H1 (cell line): Measurements from ENCODE around the gene TLE4. TPM values are rescaled to one million over a fixed set of nuclear protein-coding genes. Genes with fewer than 3 reads are reported as not detected.

ENCODE experiments used
- CTCF ChIA-PET: fragments of 300-600 bp; sonication (Branson Sonifier 250); formaldehyde crosslinking; loops from one replicate; lab custom pipeline; 2021; ENCODE audit not compliant: partially characterized antibody; lab: Charles Lee
- POLR2A ChIA-PET: fragments of 300-600 bp; sonication (Branson Sonifier 250); formaldehyde crosslinking; loops from one replicate; lab custom pipeline; 2021; ENCODE audit warnings: inconsistent platforms; ENCODE audit not compliant: partially characterized antibody; lab: Charles Lee
- DNase-seq, 2 experiments: peaks; one replicate each; pipeline versions ENCODE4 v3.0.0 to v3.0.0-alpha.2; 2010 to 2022; ENCODE audit warnings: low spot score in 2 of 2, low read depth in 1 of 2, mixed read lengths in 1 of 2
- FAIRE-seq: peaks from 2 replicates; lab custom pipeline; 2011; peaks lifted over from hg19 to GRCh38; lab: Jason Lieb, UNC
- H2AFZ ChIP-seq: 2 replicates; pipeline ENCODE4 v1.8.1; 2012; ENCODE audit warnings: low read length, inconsistent platforms
- H2AK5ac ChIP-seq: 2 replicates; pipeline ENCODE4 v1.6.1; 2013; ENCODE audit warnings: low read depth, low read length
- H2BK120ac ChIP-seq: replicated peaks from 2 replicates; pipeline ENCODE3; 2013; ENCODE audit warnings: low read depth, low read length, inconsistent platforms
- H2BK12ac ChIP-seq: 2 replicates; pipeline ENCODE4 v1.6.1; 2013; ENCODE audit warnings: low read depth, low read length
- H2BK15ac ChIP-seq: 2 replicates; pipeline ENCODE4 v1.6.1; 2013; ENCODE audit warnings: low read length
- H2BK20ac ChIP-seq: 2 replicates; pipeline ENCODE4 v1.6.1; 2013; ENCODE audit warnings: low read length
- H2BK5ac ChIP-seq: 2 replicates; pipeline ENCODE4 v1.6.1; 2013; ENCODE audit warnings: low read depth, low read length
- H3K14ac ChIP-seq: 2 replicates; pipeline ENCODE4 v1.6.1; 2013; ENCODE audit warnings: inconsistent platforms; ENCODE audit not compliant: insufficient read length
- H3K18ac ChIP-seq: 2 replicates; pipeline ENCODE4 v1.6.1; 2013; ENCODE audit warnings: low read length; ENCODE audit errors: extremely low read depth
- H3K23ac ChIP-seq: 2 replicates; pipeline ENCODE4 v1.6.1; 2013; ENCODE audit warnings: inconsistent platforms; ENCODE audit not compliant: insufficient read length
- H3K23me2 ChIP-seq: 2 replicates; pipeline ENCODE4 v1.6.1; 2013; ENCODE audit warnings: low read depth, low read length
- H3K27ac ChIP-seq: 2 replicates; pipeline ENCODE4 v1.6.1; 2011; ENCODE audit warnings: low read depth, low read length, inconsistent platforms
- H3K27me3 ChIP-seq, 4 experiments: replicated peaks in 1 of 4; 1 replicate in 1 of 4; 2 replicates in 3 of 4; pipeline versions ENCODE4 v1.6.1 to v1.8.1; 2011 to 2013; ENCODE audit warnings: low read length in 3 of 4, mild to moderate bottlenecking in 3 of 4, inconsistent platforms in 2 of 4, mixed read lengths in 2 of 4, moderate library complexity in 1 of 4; ENCODE audit not compliant: control insufficient read depth in 3 of 4, insufficient read depth in 3 of 4; ENCODE audit errors: extremely low read depth in 1 of 4
- H3K36me3 ChIP-seq, 4 experiments: 2 replicates each; pipeline versions ENCODE4 v1.6.1 to v1.8.1; 2011 to 2013; ENCODE audit warnings: mild to moderate bottlenecking in 4 of 4, low read length in 3 of 4, moderate library complexity in 2 of 4, control low read depth in 1 of 4, inconsistent platforms in 1 of 4; ENCODE audit not compliant: insufficient read depth in 4 of 4, control insufficient read depth in 2 of 4
- H3K4ac ChIP-seq: replicated peaks from 2 replicates; pipeline ENCODE3; 2013; ENCODE audit warnings: low read length, low read depth, mixed read lengths, inconsistent platforms; ENCODE audit not compliant: insufficient read length
- H3K4me1 ChIP-seq, 4 experiments: replicated peaks in 1 of 4; 1 replicate in 1 of 4; 2 replicates in 3 of 4; pipeline versions ENCODE4 v1.6.1 to v1.8.1; 2011 to 2013; ENCODE audit warnings: low read length in 3 of 4, inconsistent platforms in 2 of 4, mixed read lengths in 1 of 4; ENCODE audit not compliant: insufficient read depth in 4 of 4, control insufficient read depth in 3 of 4
- H3K4me2 ChIP-seq, 2 experiments: 2 replicates each; pipeline versions ENCODE4 v1.6.1 to v1.8.1; 2011 to 2013; ENCODE audit warnings: low read depth in 2 of 2, low read length in 2 of 2, control low read depth in 1 of 2, inconsistent platforms in 1 of 2, mild to moderate bottlenecking in 1 of 2; ENCODE audit not compliant: insufficient read depth in 1 of 2
- H3K4me3 ChIP-seq, 4 experiments: fragments of 200-600, 300-600 bp in 1 of 4; sonication (generic), shearing (Covaris generic), sonication (Bioruptor Twin) in 1 of 4; 2 replicates each; pipeline versions ENCODE4 v1.5.1 to v1.8.1; 2011 to 2016; ENCODE audit warnings: low read length in 4 of 4, low read depth in 3 of 4, control low read depth in 2 of 4, inconsistent platforms in 2 of 4, mild to moderate bottlenecking in 2 of 4, mixed read lengths in 1 of 4, moderate library complexity in 1 of 4; ENCODE audit not compliant: insufficient read depth in 2 of 4; ENCODE audit errors: extremely low read depth in 1 of 4
- H3K56ac ChIP-seq: replicated peaks from 2 replicates; pipeline ENCODE3; 2013; ENCODE audit warnings: low read depth, mild to moderate bottlenecking, mixed read lengths, low read length, inconsistent platforms; ENCODE audit not compliant: insufficient read length
- H3K79me1 ChIP-seq: 2 replicates; pipeline ENCODE4 v1.6.1; 2013; ENCODE audit warnings: low read depth, low read length, control low read depth
- H3K79me2 ChIP-seq, 2 experiments: 2 replicates each; pipeline versions ENCODE4 v1.6.1 to v1.8.1; 2012 to 2013; ENCODE audit warnings: low read length in 2 of 2, mild to moderate bottlenecking in 2 of 2, inconsistent platforms in 1 of 2; ENCODE audit not compliant: insufficient read depth in 2 of 2, control insufficient read depth in 1 of 2
- H3K9ac ChIP-seq, 4 experiments: replicated peaks in 1 of 4; 1 replicate in 1 of 4; 2 replicates in 3 of 4; pipeline versions ENCODE4 v1.6.1 to v1.8.1; 2011 to 2013; ENCODE audit warnings: low read depth in 3 of 4, low read length in 3 of 4, control low read depth in 2 of 4, mild to moderate bottlenecking in 2 of 4, moderate library complexity in 2 of 4, inconsistent platforms in 1 of 4; ENCODE audit errors: extremely low read depth in 1 of 4
- H3K9me3 ChIP-seq, 2 experiments: 2 replicates each; pipeline versions ENCODE4 v1.6.1 to v1.8.1; 2012 to 2013; ENCODE audit warnings: mild to moderate bottlenecking in 2 of 2, moderate library complexity in 2 of 2, control low read depth in 1 of 2, inconsistent platforms in 1 of 2, low read depth in 1 of 2, low read length in 1 of 2, mixed read lengths in 1 of 2; ENCODE audit not compliant: insufficient read depth in 2 of 2
- H4K20me1 ChIP-seq, 2 experiments: replicated peaks in 1 of 2; 2 replicates each; pipeline versions ENCODE3 to v1.8.1; 2011 to 2013; ENCODE audit warnings: inconsistent platforms in 2 of 2, low read length in 2 of 2, mild to moderate bottlenecking in 1 of 2; ENCODE audit not compliant: insufficient read depth in 2 of 2, control insufficient read depth in 1 of 2
- H4K5ac ChIP-seq: 2 replicates; pipeline ENCODE4 v1.6.1; 2013; ENCODE audit warnings: low read length, low read depth, mixed read lengths, inconsistent platforms; ENCODE audit not compliant: insufficient read length
- H4K8ac ChIP-seq: 2 replicates; pipeline ENCODE4 v1.8.0; 2013; ENCODE audit warnings: mild to moderate bottlenecking, moderate library complexity, low read length, inconsistent platforms; ENCODE audit not compliant: insufficient read depth; ENCODE audit errors: extremely low read depth
- H4K91ac ChIP-seq: replicated peaks from 2 replicates; pipeline ENCODE3; 2013; ENCODE audit warnings: low read length, mixed read lengths, inconsistent platforms; ENCODE audit not compliant: insufficient read length
- ASH2L ChIP-seq: fragments of 200-600, 300-600 bp; sonication (generic); IDR thresholded peaks from one replicate; pipeline ENCODE4 v1.7.1; 2017; ENCODE audit warnings: low read length
- CBX5 ChIP-seq: fragments of 300-800, 300-1000 bp; sonication (generic); IDR thresholded peaks from 2 replicates; pipeline ENCODE4 v1.7.1; 2016; ENCODE audit warnings: antibody characterized with exemption, low read length, low read depth
- CHD2 ChIP-seq: IDR thresholded peaks from 2 replicates; pipeline ENCODE4 v1.6.1; 2012; ENCODE audit warnings: low read length, improper control_type of control experiment
- CREB1 ChIP-seq: IDR thresholded peaks from 2 replicates; pipeline ENCODE4 v1.6.1; 2012; ENCODE audit warnings: inconsistent platforms
- GABPA ChIP-seq: IDR thresholded peaks from 2 replicates; pipeline ENCODE4 v1.6.1; 2011; ENCODE audit warnings: mild to moderate bottlenecking, low read length, moderate library complexity, borderline replicate concordance; ENCODE audit not compliant: insufficient read depth
- KDM1A ChIP-seq: fragments of 200-600, 300-600 bp; sonication (generic); IDR thresholded peaks from 2 replicates; pipeline ENCODE4 v1.7.1; 2016; ENCODE audit warnings: mild to moderate bottlenecking, low read length, borderline replicate concordance
- NANOG ChIP-seq: IDR thresholded peaks from 2 replicates; pipeline ENCODE4 v1.6.1; 2011; ENCODE audit warnings: low read length, low read depth, mild to moderate bottlenecking, inconsistent platforms; ENCODE audit not compliant: insufficient read depth, poor library complexity, severe bottlenecking
- POLR2A ChIP-seq, 2 experiments: IDR thresholded peaks; 1 replicate in 1 of 2; 2 replicates in 1 of 2; pipeline ENCODE4 v1.6.1; 2011; ENCODE audit warnings: low read depth in 2 of 2, low read length in 2 of 2, mild to moderate bottlenecking in 2 of 2; ENCODE audit errors: control extremely low read depth in 1 of 2
- SP1 ChIP-seq: IDR thresholded peaks from 2 replicates; pipeline ENCODE4 v1.6.1; 2011; ENCODE audit warnings: low read depth, low read length
- ZNF274 ChIP-seq: IDR thresholded peaks from 2 replicates; pipeline ENCODE4 v1.7.0; 2012; ENCODE audit warnings: low read length, borderline replicate concordance; ENCODE audit errors: extremely low read depth
- WGBS, 2 experiments: shearing (Covaris generic) in 1 of 2; methylation state at CpG; one replicate each; pipeline versions ENCODE4 v1.1.6 to v1.1.7; 2013 to 2015; ENCODE audit warnings: low lambda C conversion rate in 2 of 2, mixed read lengths in 2 of 2, inconsistent platforms in 1 of 2, low coverage in 1 of 2, missing lambda C conversion rate in 1 of 2; ENCODE audit not compliant: insufficient replicate concordance in 2 of 2, insufficient coverage in 1 of 2, insufficient read length in 1 of 2; ENCODE audit errors: extremely low coverage in 1 of 2, missing lambda C conversion rate in 1 of 2; 5-methylcytosine and 5-hydroxymethylcytosine counted together
- polyA plus RNA-seq, 7 experiments: library from polyadenylated mRNA; depleted of rRNA in 3 of 7; stranded (reverse) in 5 of 7; unstranded in 2 of 7; fragments of >200 nt in 5 of 7; fragments of 200-250 nt in 2 of 7; gene quantifications; 1 replicate in 5 of 7; 2 replicates in 1 of 7; 4 replicates in 1 of 7; pipeline versions ENCODE4 v1.2.1 to v1.2.3, GENCODE V29; 2011 to 2013; ENCODE audit warnings: missing spikeins in 2 of 7, mixed read lengths in 2 of 7
- total RNA-seq: library from RNA; stranded (reverse); fragmentation: NEBNext Ultra II Directional; extraction: Animal tissue kit (Norgen Biotek cat#: 25700); gene quantifications from 2 replicates; pipeline ENCODE4 v1.2.1, GENCODE V29; 2021

The TLE4 gene
- total and polyA plus RNA-seq, 2 of the 8 experiments (the other 6 are each of a cell fraction or from before 2014, with no cell fraction given) = 32.4 to 36.9 TPM

DNA sequence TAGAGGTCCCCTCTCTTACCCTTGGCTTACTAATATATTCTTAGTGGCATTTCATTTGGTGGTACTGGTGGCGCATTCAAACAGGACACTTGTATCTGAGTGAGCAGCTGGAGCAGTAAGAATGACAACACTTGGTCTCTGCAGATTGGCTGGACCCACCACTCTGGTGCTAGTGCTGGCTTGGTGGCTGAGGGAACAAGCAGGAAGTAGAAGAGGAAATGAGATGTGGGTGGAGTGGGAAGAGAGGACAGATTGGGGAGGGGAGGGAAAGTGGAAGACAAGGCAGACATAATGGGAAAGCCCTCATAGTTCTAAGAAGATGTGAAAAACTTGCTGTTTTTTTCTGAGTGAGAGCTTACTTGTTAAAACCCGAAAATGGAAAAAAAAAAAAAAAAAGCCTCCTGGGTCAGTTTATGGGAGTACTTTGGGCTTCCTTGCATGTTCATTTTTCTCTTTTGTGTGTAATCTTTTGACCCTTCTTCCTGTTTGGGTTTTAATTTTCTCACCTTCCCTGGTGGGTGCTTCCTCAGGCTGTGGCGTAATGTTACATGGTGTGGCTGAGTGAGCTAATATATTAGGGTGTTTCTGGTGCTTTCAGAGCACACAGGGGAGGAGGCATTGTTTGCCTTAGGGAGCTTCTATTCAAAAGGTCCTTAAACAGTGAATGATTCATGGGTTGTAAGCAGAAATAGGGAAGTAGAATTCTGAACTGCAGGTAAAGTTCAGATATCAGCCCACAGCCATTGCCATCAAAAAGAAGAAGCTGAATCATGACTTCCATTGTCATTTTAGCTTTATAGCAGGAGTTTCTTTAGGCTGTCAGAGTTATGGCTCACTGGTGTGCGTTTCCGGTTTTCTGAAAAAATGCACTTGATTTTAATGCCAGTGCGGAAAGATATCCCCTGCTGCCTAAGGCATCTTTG, 52.3 kb downstream of the TLE4 start:
- CTCF ChIA-PET = interaction anchor here (0.5 to 1.5 kb wide), 3 partner anchors 10 to 1319 kb away, joined by 3 to 7 read pairs (median 5); no protein-coding TSS in a partner anchor
- H2BK120ac ChIP-seq = no peak overlapping the region
- POLR2A ChIA-PET = interaction anchor here (0.5 kb wide), 1 partner anchor 74 kb away, joined by 4 read pairs; no protein-coding TSS in a partner anchor
- H4K91ac ChIP-seq = no peak overlapping the region
- 80% methylated on average over 6 of the region's 6 CpGs; no CpG with 5 or more reads in 1 of the 2 experiments for WGBS, 2 experiments
- no peak overlapping the region for H4K5ac ChIP-seq
- H3K4me1 ChIP-seq = peaks cover 0 to 8% (median 1%) of the 10 kb centered on the region in 4 experiments; a peak in 2 of 7 replicates
- H2BK15ac ChIP-seq = no peak overlapping the region
- H3K56ac ChIP-seq = no peak overlapping the region
- H2BK12ac ChIP-seq = no peak overlapping the region
- H3K79me2 ChIP-seq = peaks cover 0 to 42% of the 10 kb centered on the region in 2 experiments; a peak in 2 of 4 replicates
- FAIRE-seq (no peak), DNase-seq (no peak)
- H3K36me3 ChIP-seq = peaks cover 0 to 3% (median 0%) of the 10 kb centered on the region in 4 experiments; a peak in 1 of 8 replicates
- H3K18ac ChIP-seq = no peak overlapping the region
- no peak overlapping the region for H3K14ac ChIP-seq
- H3K4me2 ChIP-seq = 0 out of 4 replicates have a peak overlapping the region, but pooled peaks of 1 of the 2 experiments have one; percentile 24
- H2AFZ ChIP-seq = no peak overlapping the region
- H4K20me1 ChIP-seq = peaks cover 2 to 6% of the 10 kb centered on the region in 2 experiments
- no peak overlapping the region for H3K9ac ChIP-seq
- H3K27me3 ChIP-seq = no peaks in the 10 kb centered on the region
- H3K4ac ChIP-seq = no peak overlapping the region
- no peak overlapping the region for H3K4me3 ChIP-seq
- H3K23me2 ChIP-seq = no peaks in the 10 kb centered on the region
- TF ChIP-seq ASH2L = no peak
- TF ChIP-seq SP1 = no peak
- no peak for TF ChIP-seq POLR2A (IDR thresholded peaks at IDR 0.05; ENCODE audit: control extremely low read depth in 1 of 2, low read depth in 2 of 2, low read length in 2 of 2)
- TF ChIP-seq CREB1 = no peak
- TF ChIP-seq GABPA = no peak
- TF ChIP-seq NANOG = no peak
- TF ChIP-seq CHD2 = no peak
- TF ChIP-seq KDM1A = no peak
- TF ChIP-seq ZNF274 = no peak
- no peak for TF ChIP-seq CBX5
- no peaks in the 10 kb centered on the region for H3K79me1 ChIP-seq
- no peak overlapping the region for H3K27ac ChIP-seq
- H2AK5ac ChIP-seq = 0 out of 2 replicates have a peak overlapping the region, but pooled peaks have one; percentile 16
- no peak overlapping the region for H4K8ac ChIP-seq
- no peak overlapping the region for H2BK20ac ChIP-seq
- H3K9me3 ChIP-seq = no peaks in the 10 kb centered on the region
- H2BK5ac ChIP-seq = no peak overlapping the region
- no peak overlapping the region for H3K23ac ChIP-seq
